NCI-H524 (cell line): ENCODE measurements around the gene ARPC5.
"Not testable (repeated sequence)": the region's sequence is repeated elsewhere in the genome, so short reads cannot be mapped to it uniquely, and the experiment has no call there.

Experiments used
- DNase-seq, 2 experiments: peaks; one replicate each; lab custom pipeline; 2025; lab: John Stamatoyannopoulos, UW

ARPC5 gene

GRCh38 chr1:183646776-183647175, 11.2 kb upstream of the ARPC5 start:
- DNase-seq, result peak; percentile 77 to 91

GRCh38 chr1:183645531-183645930, 9.9 kb upstream of the ARPC5 start:
- no peak for DNase-seq

- no peak for DNase-seq
Observed at GRCh38 chr1:183642166-183642565, 6.6 kb upstream of the ARPC5 start.

GRCh38 chr1:183640193-183640592, 4.6 kb upstream of the ARPC5 start:
- no peak for DNase-seq

DNA sequence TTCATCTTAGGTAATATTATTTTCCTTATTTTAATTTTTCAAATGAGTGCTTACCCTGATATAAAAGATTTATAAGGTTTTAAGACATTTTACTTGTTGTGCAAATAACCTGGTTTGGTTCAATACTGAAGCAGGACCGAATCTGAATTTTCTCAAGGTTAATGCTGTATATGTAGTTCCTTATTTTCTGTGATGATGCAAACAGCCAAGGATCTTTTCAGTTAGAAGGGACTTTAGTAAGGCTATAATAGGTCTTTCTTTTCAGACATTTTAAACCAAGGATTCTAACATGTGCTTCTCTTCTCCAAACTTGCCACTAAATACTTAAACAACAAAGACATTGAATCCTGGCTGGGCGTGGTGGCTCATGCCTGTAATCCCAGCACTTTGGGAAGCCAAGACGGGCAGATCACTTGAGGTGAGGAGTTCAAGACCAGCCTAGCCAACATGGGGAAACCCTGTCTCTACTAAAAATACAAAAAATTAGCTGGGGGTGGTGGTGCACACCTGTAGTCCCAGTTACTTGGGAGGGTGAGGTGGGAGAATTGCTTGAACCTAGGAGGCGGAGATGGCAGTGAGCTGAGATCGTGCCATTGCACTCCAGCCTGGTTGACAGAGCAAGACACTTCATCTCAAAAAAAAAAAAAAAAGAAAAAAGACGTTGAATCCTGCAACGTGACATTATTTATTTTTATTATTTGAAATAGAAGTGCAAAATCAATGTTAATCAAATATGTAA, 3.2 kb upstream of the ARPC5 start:
- peak in 1 of 2 experiments; percentile 12 for DNase-seq

GRCh38 chr1:183636783-183637182, 1.2 kb upstream of the ARPC5 start:
- DNase-seq, result peak in 1 of 2 experiments; percentile 25

GRCh38 chr1:183636334-183636682, 725 bp upstream of the ARPC5 start:
- no peak for DNase-seq

GRCh38 chr1:183635099-183635605, 431 bp downstream of the ARPC5 start:
- DNase-seq, result peak in 1 of 2 experiments; percentile 54

- no peak for DNase-seq
Observed at GRCh38 chr1:183634429-183635065, 1.0 kb downstream of the ARPC5 start.

GRCh38 chr1:183633676-183634343, 1.8 kb downstream of the ARPC5 start:
- DNase-seq, result peak in 1 of 2 experiments; percentile 79

DNA sequence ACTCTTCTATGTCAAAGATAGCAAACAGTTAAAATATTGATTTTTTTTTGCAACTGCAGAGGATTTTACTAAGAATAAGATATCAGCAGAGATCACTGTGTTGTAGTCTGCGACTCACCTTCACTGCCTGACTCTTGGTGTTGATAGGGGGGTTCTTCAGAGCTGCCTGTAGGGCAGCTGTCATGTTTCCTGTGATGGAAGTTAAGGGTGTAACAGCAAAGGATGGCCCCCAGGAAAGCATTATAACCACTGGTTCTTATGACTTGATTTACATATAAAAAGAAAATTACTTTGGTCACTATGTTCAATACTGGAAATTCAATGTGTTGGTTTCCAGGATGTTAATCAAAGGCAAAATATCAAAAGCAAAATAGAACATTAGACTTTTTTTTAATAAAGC, 2.6 kb downstream of the ARPC5 start:
- peak in 1 of 2 experiments; percentile 19 for DNase-seq

DNA sequence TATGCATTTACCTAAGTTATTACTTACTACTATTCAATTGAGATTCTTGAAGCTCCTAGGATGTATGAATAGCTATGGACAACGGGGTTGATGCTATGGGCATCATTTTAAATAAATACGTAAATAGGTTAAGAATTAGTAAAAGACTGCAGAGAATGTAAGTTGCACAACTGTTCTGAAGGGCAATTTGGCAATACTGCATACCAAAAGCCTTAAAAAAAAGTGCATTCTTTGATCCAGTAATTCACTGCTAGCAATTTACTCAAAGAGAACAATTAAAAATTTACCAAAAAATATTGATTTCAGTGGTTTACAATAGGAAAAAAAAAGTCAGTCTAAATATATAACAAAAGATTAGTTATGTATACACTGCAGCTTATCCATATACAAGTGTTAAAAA, 3.5 kb downstream of the ARPC5 start:
- DNase-seq, result no peak

DNA sequence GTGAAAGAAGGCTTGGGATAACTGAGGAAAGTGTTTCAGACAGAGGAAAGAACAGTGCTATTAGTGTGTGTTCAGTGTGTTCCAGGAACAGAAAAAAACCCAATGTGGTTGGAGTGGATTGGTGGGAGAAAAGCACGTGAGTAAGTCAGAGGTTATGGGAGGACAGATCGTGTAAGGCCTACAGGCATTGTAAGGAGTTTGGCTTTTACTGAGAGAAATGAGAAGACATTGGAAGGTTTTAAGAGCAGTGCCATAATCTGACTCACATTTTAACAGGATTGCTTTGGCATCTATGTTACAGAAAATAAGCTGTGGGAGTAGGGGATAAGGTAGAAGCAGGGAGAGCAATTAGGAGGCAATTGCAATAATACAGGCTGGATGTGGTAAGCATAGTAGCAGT, 4.8 kb downstream of the ARPC5 start:
- no peak for DNase-seq

DNA sequence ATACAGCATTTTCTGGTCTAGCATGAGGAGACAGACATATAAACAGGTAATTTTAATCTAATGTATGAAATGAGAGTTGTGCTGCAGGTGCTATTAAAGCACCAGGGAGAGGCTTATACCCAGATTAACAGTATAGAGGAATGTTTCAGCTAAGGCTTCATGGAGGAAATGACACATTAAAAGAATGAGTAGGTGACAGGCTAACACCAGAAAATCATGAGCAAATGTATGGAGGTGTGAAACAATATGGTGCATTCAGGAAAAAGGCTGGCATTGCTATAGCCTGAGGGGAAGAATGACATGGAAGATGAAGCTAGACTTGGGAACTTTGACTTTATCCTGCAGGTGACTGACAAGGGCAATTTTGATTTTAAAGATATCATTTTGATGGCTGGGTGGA, 7.0 kb downstream of the ARPC5 start:
- DNase-seq, result no peak

DNA sequence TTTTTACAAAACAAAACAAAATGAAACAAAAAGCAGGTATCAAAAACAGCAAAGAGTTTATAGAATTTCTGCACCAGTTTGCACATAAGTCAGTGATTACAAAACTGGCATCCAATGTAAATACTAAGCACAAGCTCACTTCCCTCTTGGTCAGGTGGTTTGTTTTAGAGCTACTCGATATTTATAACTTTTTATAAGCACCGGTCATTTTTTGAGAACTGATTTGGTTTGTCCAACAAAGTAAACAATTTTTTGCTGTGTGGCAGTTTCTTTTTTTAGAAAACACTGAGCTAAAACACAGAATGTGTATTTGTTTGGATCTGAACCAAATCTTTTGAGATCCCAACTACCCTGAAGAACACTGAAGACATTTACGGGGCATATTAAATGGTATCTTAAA, 9.3 kb downstream of the ARPC5 start:
- not testable (repeated sequence) for DNase-seq

DNA sequence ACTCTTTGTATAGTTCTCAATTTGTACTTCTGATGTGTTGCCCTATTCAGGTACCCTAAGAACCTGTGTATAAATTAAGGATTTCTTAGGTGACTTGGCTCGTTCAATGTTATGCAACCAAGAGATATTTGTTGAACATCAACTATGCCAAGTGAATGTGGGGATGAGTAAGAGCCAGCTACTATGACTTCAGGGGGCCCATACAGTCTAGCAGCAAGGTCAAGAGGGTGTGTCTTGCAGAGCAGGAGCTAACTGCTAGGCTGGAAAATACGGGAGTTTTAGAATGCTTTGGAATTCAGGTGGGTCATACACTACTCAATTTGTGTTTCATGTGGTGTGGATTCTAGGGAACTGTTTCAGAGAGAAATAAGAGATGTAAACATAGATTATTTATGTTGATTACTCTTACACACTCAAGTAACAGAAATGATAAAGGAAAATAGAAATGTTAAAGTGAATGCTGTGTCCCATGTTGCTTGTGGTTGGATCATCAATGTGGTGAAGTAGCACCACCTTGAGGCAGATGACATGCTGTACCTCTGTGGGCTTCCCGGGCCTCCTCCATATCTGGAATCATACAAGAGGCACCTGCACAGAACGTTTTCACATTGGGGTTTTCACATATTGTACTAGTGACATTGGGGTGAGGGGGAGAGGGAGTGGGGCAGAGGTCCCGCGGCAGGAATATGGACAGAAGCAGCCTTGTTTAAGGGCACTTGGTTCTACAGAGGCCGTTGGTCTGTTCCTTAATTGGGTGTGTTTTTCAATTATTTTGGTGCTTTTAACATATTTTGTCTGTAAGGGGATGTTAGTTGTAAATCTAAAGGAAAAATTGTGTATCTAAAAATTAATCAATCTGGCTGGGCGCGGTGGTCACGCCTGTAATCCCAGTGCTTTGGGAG, 12.4 kb downstream of the ARPC5 start:
- peak; percentile 28 to 66 for DNase-seq

DNA sequence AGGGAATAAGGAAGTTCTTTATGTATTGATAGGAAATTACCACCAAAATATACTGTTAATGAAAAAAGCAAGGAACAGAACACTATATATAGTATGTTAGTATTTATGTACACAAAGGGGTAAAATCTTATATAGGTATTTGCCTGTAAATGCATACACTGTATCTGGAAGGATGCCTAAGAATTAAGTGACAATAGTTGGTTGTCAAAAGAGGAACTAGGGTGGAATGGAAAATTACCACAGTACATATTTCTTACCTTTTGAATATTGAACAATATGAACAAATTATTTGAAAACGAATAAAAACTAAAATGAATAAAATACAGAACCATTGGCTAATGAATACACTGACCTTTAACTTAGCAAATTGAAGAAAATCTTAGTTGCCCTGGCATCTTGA, 13.6 kb downstream of the ARPC5 start:
- no peak for DNase-seq

- no peak for DNase-seq
Observed at GRCh38 chr1:183620311-183620710, 15.3 kb downstream of the ARPC5 start.

GRCh38 chr1:183619781-183620180, 15.8 kb downstream of the ARPC5 start:
- no peak for DNase-seq

DNA sequence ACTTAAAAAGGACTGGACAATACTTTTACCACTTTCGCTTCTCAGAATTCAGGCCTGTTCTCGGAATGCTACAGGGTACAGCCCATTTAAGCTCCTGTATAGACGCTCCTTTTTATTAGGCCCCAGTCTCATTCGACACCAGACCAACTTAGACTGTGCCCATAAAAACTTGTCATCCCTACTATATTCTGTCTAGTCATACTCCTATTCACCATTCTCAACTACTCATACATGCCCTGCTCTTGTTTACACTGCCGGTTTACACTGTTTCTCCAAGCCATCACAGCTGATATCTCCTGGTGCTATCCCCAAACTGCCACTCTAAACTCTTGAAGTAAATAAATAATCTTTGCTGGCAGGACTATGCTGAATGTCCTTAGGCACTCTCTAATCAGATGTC, 17.4 kb downstream of the ARPC5 start:
- not testable (repeated sequence) for DNase-seq

GRCh38 chr1:183612975-183613374, 22.6 kb downstream of the ARPC5 start:
- not testable (repeated sequence) for DNase-seq

GRCh38 chr1:183612407-183612806, 23.2 kb downstream of the ARPC5 start:
- DNase-seq, result no peak
